HG02884 (cell line): ENCODE measurements around the gene PSTPIP1.

ENCODE experiments used
- ATAC-seq: cut with Tn5 transposase; IDR thresholded peaks from one replicate; pipeline ENCODE4 v1.9.1; 2021; ENCODE audit warnings: mild to moderate bottlenecking, moderate library complexity; ENCODE audit not compliant: unreplicated experiment

Gene PSTPIP1

DNA sequence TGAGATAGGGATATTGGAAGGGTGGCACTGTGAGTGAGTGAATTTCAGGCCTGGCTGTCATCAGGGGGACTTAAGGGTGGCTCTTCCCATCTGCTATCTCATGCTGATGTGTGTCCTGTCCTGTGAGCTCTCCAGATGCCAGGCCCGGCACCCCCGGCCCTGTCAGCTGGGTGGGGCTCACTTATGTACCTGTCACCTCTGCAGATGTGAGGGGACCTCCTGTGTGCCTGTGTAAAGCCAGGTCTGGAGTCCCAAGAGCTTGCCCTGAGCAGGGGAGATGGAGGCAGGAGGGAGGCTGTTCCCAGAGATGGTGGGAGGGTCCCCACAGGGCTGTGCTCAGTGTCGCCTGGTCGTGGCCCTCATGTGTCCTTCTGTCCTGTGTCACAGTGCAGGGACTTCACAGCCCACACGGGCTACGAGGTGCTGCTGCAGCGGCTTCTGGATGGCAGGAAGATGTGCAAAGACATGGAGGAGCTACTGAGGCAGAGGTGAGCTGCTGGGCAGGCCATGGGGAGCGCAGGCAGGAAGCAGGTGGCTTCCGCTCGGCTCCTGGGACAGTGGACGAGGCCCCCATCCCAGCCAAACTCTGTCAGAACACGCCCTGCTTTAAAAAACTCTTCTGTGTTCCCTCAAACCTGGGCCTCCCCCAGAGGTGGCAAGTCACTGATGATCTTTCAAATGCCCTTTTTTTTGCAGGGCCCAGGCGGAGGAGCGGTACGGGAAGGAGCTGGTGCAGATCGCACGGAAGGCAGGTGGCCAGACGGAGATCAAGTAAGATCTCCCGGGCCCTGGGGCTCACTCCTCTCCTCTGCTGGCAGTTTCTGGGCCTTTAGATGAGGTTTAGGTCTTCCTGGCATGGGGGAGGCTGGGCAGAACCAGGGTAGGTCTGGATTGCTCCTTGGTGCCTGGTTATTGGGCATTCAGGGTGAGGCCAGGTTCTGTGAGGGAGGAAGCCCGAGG lies 23.1 kb downstream of the PSTPIP1 start:
- no peak for ATAC-seq

DNA sequence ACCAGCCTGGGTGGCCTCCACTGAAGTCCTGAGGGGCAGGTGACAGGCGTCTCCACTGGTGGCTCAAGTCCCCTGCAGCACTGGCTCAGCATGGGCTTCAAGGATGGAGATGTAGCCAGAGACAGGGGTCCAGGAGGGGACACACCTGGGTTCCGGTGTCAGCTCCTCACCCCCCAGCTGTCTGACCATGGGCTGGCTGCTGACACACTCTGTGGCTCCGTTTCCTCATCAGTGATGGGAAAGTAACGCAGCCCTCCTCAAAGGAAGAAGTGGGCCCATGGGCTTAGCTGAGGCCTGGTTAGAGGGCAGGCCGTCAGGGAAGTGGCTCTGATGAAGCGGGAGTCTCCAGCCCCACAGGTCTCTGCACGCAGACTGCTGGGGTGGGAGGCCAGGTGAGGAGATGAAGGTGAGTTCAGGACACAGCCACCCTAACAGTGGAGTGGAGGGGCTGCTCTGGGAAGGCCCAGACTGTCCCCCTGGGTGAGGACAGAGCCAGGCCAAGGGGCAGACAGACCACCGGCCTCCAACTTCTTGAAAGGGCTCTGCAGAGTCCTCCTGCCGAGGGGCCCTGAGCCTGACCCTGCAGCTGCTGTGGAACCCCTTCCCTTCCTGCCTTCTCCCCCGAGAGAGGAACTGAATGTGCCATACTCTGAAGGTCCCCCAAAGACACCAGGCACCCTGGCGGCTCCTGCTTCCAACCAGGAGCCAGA lies 24.0 kb downstream of the PSTPIP1 start:
- no peak for ATAC-seq

DNA sequence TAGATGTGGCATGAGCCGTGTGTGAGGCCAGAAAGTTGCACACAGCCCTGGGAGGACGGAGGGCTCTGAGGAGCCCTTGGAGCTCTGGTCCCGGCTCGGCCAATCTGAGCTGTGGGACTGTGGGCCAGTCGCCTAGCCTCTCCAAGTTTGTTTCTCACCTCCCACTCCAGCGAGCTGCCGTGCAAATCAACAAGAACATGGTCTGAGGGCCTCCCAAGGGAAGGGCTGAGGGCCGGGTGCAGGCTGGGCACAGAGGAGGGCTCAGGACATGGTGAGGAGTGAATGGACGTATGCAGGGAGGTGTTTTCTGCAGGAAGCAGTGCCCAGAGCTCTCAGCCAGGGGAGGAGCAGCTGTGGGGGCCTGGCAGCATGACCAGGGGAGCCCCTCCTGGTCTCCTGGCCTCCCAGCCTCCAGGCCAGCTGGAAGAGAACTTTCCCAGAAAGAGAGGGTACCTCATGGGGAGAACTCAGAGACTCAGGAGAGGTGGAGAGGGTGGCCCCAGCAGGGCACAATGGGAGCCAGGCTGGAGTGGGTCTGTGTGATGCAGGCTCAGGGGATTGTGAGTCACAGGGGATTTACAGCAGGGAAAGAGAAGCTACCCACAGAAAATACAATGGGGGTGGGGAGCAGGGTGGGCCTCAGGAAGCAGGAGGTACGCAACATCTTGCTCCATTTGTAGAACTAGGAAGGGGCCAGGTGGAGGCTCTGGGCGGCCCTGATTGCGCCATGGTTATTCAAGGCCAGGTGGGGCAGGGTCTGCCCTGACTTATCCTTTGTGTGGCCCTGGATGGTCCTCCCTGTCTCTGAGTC lies 24.8 kb downstream of the PSTPIP1 start:
- ATAC-seq = no peak

DNA sequence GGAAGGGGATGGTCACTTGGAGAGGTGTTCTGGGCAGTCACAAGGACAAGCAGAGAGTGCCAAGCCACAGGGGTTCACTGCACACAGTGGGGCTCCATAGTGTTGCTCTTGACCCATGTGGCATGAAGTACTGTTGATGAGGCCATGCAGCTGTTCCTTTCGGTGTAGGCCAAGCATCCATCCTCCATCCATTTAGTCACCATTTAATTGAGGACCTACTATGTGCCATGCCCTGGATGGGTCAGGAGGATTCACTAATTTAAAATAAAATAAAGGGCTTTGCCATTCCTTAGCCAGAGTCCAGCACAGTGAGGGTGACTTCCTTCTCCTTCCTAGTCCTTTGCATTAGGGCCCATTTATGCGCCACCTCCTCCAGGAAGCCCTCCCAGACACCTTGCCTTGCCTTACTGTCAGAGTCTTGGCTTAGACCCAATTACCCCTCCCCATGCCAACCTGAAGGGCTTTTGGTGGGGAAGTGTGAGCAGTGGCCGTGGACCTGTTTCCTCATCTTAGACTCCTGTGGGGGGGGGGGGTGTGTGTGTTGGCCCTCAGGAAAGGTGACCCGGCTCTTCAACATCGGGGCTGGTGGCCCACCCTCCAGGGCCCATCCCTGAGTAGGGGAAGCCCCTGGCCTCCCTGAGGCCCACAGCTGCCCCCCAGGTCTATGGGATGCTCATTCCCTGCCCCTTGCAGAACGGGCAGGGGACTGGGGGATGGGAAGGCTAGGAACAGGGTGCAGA lies 25.6 kb downstream of the PSTPIP1 start:
- no peak for ATAC-seq

DNA sequence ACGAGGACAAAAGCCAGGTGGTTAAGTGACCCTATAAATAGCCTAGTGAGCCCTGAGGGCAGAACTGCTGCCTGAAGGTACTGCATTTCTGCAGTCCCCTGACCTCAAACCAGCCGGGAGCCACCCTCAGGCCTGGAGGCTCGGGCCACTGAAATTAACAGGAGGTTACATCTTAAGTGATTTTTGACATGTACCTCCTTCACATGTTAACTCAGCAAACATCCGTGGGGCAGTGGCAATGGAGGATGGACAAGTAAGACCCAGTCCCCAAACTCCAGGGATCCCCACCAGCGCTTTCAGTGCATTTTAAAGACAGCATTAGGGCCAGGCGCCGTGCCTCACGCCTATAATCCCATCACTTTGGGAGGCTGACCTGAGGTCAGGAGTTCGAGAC lies 26.2 kb downstream of the PSTPIP1 start:
- no peak for ATAC-seq

DNA sequence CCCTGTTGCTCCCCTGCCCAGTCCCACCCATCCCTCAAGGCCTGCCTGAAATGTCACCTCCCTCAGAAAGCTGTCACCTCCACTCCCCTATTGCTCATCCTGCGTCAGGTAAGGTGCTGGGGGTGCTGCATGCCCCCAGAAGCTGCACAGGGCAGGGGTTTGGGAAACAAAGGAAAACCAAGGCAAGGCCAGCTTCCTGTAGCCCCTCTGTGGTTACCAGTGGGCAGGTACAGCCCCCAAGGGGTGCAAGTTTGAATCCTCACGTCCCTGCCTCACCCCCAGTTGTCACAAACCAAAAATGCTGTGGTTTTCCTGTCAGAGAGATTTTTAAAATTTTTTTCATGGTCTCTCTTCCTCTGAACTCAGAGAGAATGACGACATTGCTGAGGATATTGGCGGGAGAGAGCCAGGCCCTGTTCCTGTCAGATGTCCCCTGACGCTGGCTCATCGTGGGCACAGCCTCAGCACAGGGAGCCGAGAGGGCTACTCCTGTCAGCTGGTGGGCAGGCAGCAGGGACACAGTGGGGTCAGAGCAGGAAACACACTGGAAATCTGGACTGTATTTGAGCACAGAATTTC lies 27.0 kb downstream of the PSTPIP1 start:
- no peak for ATAC-seq

DNA sequence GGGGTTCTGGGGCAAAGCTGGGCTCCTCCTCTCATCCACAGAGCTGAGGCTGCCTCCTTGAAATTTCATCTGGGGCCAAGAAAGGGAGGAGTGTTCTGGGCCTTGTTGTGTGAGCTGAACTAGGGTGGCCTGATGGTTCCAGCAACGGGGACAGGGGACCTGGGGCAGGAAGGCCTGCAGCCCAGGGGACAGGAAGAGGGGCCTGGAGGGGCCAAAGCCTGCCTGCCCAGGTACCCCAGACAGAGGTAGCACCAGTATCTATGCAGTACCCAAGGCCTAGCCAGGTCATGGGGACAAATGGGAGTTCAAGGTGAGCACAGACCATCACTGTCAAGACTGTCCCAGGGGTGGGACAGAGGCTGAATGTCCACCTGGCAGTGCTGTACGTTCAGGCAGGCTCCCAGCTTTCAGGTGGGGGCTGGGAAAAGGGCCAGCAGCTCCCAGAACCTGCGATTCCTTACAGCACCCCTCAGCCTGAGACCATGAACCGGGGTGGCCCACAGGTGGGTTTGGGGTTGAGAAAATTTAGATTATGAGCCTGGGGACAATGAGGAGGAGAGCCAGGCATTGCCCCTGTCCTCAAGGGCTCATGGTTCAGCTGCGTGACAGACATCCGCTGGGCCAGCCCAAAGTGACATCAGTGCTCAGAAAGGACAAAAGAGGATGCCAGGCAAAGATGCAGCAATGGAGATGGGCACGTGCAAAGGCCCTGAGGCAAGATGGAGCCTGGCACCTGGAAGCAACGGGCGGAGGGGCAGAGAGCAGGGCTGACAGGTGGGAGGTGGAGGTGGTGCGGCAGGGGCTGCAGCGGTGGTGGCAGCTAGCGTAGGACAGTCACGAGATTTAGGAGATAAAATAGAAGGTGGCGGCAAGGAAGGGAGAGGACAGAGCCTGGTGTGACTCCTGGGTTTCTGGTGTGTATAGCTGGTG lies 28.0 kb downstream of the PSTPIP1 start:
- ATAC-seq = no peak

DNA sequence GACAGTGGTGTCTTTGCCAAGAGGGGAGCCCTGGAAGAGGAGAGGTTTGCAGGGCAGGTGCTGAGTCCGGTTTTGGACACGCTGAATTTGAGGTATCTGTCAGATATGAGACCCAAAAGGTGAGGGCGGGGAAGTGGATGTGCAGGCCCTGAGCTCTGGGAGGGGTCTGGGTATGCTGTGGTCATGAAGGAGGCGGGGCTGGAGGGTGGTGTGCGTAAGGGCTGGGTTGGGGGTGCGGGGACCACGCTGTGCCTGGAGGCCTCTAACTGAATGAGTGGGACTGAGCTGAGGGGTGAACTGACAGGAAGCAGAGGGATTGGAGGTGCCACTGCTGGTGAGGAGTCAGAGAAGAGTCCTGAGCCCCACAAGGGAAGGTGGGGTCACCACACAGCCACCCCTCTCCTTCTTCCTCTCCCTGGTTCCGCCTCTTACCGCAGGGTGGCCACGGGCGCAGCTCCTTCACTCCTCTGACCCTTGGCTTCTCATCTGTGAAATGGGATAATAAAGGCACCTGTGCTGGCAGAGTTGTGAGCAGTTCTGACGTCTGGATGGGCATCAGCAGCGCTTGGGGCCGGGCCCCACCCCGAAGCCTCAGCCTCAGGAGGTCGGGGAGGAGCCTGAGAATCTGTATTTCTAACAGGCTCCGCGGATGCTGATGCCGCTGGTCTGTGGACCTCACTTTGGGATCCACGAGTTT lies 28.8 kb downstream of the PSTPIP1 start:
- ATAC-seq = no peak

DNA sequence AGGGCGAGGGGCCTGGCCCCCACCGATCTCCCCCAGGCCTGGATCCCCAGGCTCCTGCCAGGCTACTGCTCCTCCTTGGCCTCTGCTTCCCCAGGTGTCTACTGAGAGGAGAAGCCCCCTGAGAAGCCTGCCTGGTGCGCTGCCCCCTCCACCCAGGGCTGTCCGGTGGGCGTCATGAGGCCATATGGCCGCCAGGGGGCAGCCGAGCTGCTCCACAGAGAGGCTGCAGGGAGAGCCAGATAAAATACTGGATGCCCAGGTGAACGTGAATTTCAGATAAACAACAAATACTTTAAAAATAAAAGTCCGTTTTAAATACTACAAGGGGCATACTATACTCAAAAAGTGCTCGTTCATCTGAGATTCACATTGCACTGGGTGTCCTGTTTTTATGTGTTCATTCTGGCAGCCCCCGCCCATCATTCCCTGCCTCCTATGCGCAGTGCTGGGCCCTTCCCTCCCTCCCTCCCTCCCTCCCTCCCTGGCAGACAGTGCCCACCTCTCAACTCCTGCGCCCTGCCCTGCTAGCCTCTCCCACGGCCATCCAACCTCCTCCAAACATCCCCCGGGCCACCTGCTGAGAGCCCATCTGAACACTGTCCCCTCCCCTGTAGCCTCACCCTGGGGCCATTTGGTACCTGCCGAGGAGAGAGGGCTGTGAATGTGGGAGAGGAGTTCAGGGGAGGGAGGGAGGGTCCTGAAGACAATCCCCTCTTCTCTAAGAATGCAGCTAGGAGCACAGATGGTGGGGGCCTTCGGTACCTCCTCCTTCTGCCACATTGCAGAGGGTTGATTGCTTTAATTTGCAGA lies 29.6 kb downstream of the PSTPIP1 start:
- ATAC-seq = no peak

DNA sequence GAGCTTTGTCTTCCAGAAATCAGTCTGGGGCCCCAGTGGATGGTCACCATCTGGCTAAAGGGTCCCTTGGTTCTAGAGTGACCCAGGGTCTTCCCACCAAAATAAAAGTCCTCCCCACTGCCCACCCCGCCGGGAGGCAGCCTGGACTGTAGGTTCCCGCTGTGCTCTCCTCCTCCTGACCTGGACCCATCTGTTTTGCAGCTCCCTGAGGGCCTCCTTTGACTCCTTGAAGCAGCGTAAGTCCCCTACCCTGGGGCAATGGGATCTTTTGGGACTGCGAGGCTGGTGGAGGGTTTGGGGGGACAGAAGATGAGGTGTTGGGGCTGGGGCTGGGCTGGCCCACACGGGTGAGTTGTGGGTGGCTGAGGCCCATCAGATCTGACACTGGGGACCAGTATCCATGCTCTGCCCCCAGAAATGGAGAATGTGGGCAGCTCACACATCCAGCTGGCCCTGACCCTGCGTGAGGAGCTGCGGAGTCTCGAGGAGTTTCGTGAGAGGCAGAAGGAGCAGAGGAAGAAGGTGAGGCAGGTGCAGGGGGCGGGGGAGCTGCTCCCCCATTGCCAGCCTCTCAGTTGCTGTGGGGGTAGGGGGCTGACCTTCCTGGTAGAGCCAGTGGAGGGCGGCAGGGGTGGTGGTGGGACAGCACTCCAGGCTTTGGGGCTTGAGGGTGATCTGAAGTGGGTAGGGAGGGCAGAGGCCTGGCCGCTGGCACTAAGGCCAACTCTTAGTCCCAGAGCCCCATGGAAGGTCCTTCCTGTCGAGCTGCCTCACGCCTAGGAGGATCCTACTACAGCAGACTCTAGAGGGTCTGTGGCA lies 30.4 kb downstream of the PSTPIP1 start:
- no peak for ATAC-seq

DNA sequence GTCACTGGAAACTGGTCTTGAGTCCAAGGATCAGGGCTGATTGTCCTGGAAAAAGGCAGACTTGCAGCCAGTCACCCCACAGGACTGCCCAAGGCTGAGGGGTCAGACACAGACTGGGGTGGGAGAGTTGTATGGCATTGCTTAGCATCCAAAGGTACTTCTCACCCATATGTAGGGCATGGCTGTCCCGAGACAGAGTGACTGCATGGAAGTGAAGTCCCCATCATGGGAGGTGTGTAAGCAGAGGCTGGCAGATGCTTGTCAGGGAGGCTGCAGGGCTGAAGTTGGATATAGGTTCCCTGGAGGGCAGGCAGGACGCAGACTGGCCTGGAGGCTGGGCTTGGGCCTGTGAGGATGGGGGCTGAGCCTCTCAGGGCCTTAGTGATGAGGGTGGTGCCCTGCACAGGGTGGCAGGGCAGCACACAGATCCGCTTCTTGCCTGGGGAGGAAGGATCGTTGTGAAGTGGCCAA lies 31.1 kb downstream of the PSTPIP1 start:
- no peak for ATAC-seq

DNA sequence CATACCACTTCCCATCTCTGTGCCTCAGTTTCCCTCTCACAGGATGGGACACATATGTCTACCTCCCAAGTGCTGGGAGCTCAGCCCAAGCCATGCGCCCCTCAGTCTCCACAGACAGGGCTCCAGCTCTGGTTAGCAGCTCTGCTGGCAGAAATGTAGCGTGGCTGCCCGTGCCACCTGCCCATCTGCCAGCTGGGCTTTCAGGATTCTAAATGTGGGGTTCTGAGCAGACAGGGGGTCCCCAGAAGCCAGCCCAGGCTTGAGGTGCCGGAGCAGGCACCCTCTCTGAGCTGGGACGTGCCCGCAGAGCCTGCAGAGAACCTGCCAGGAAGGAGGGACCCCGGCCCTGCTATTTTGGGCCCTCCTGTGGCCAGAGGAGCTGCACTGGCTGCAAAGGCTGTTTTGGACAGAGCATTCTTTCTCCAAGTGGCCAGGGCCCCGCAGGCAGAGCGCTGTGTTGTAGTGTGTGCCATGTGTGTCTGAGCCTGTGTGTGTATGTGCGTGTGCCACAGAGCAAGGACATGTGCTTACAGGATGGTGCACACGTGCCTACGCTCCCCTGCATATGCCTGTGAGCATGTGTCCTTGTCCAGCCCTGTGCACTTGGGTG lies 31.7 kb downstream of the PSTPIP1 start:
- no peak for ATAC-seq

DNA sequence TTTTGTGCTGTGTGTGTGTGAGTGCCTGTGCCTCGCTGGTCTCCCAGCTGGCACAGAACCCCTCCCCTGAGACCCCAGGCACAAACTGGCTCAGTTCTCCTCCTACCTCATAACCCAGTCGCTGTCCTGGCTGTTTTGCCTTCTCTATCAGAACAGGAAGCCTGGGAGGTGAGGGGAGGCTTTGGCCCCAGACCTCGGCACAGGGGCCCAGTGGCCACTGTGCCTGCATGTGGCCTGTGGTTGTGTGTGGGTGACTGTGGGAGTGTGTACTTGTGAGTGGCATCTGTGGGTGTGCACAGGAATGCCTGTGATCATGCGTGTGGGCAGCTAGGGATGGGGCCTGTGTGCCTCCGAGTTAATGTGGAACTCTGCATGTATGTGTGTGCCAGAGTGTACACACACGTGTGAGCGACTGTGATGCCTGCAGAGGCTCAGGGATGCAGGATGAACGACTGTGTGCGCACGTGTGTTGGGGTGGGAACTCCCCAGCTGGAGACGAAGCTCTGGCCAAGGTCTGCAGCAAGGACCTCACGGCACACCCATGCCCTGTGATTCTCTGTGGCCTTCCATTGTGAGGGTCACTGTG lies 32.3 kb downstream of the PSTPIP1 start:
- ATAC-seq = no peak

DNA sequence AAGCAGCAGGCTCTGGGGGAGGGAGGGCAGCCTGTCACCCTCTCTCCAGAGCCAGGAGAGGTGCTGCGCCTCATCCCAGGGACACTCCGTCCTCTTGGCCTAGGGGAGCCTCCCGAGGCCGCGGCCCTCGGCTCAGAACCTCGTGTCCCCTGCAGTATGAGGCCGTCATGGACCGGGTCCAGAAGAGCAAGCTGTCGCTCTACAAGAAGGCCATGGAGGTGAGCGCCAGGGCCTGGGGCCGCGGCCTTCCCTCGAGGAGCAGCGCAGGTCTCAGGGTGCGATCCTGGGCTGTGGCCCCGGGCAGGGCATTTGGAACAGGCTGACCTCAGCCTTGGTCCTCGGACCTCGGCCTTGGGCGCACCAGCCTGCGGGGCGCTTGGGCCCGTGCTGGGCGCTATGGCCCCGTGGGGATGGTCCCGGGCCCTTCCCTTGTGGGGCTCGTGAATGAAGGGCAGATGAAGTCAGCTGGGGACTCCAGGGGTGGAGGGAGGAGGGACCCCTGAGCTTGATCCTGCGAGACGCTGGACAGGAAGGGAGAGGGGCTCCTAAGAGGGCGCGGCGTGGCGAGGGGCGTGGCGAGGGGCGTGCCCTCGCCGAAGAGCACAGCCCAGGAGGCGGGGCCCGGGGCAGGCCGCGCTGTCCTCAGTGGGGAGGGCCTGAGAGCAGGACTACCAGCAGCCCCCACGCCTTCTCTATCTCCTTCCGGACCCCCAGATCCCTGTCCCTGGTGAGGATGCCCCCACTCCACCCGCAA lies 32.9 kb downstream of the PSTPIP1 start:
- ATAC-seq = no peak

DNA sequence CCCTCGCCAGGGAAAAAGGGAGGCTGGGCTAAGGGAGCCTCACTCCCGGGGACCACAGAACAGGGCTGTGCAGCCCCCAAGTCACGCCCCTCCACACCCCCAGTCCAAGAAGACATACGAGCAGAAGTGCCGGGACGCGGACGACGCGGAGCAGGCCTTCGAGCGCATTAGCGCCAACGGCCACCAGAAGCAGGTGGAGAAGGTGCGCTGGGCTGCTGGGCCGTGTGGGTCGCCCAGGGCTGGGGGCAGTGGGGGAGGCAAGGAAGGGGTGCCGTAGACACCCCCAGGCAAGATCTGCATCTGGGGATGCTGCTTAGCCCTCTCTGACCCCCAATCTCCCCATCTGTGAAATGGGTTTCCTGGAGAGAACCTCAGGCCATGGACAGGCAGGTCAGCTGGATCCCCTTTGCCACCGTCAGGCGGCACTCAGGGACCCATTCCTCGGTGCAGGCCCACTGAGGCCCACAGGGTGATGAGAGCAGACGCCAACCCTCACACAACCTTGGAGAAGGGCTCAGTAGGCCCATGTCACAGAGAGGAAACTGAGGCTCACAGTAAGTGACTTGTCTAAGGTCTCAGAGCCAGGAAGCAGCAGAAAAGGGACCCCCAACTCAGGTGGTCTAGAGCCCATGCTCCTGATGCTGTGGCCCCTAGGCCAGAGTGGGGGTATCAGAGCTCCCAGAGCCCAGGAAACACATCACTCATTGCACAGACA lies 33.7 kb downstream of the PSTPIP1 start:
- ATAC-seq = no peak
